HepG2 (cell line): Measurements from ENCODE around the gene METTL15. TPM values are rescaled to one million over a fixed set of nuclear protein-coding genes. Genes with fewer than 3 reads are reported as not detected.

Experiments
- ATAC-seq: fragments of 200-7000 bp; cut with Tn5 transposase; 3 replicates; pipeline ENCODE4 v1.9.1; 2020; ENCODE audit warnings: mild to moderate bottlenecking, moderate library complexity
- BruUV-seq: library from RNA; stranded (reverse); fragments of 400-500 nt; replicated peaks from 2 replicates; lab custom pipeline; 2021; lab: Mats Ljungman, UMichigan
- CTCF ChIA-PET: fragments of 300-600 bp; formaldehyde crosslinking; extraction: SDS; loops from one replicate; lab custom pipeline; 2021; ENCODE audit warnings: low total read pairs, inconsistent platforms, low intra/inter-chr PET ratio; lab: Yijun Ruan, JAX
- POLR2A ChIA-PET: fragments of 350-600 bp; sonication (Branson Sonifier 250); formaldehyde crosslinking; loops from one replicate; lab custom pipeline; 2020; ENCODE audit warnings: antibody characterized with exemption, inconsistent platforms; lab: Yijun Ruan, JAX
- DNase-seq: peaks from one replicate; pipeline ENCODE4 v3.0.0-alpha.2; 2015; ENCODE audit warnings: low spot score
- FAIRE-seq: peaks from 3 replicates; lab custom pipeline; 2011; peaks lifted over from hg19 to GRCh38; lab: Jason Lieb, UNC
- H2AFZ ChIP-seq: one replicate; pipeline ENCODE4 v1.6.1; 2011; ENCODE audit warnings: low read length, inconsistent platforms
- H3K27ac ChIP-seq: fragments of 300-600 bp; 3 replicates; pipeline ENCODE4 v1.8.0; 2011; ENCODE audit warnings: mixed run types, mild to moderate bottlenecking, mixed read lengths, low read length, inconsistent platforms; ENCODE audit not compliant: insufficient read depth; ENCODE audit errors: extremely low read length
- H3K27me3 ChIP-seq, 2 experiments: fragments of 200-600 bp in 1 of 2; 2 replicates in 1 of 2; 3 replicates in 1 of 2; pipeline versions ENCODE4 v1.6.0 to v1.8.0; 2011; ENCODE audit warnings: low read length in 2 of 2, mild to moderate bottlenecking in 2 of 2, moderate library complexity in 2 of 2, inconsistent platforms in 1 of 2; ENCODE audit not compliant: insufficient read depth in 2 of 2, control insufficient read depth in 1 of 2
- H3K36me3 ChIP-seq, 2 experiments: fragments of 200-600 bp in 1 of 2; replicated peaks in 1 of 2; 2 replicates in 1 of 2; 3 replicates in 1 of 2; pipeline versions ENCODE4 v1.5.1 to v1.8.0; 2011; ENCODE audit warnings: low read length in 2 of 2, inconsistent platforms in 1 of 2; ENCODE audit not compliant: insufficient read depth in 2 of 2, control insufficient read depth in 1 of 2
- H3K4me1 ChIP-seq: 2 replicates; pipeline ENCODE4 v1.5.1; 2012; ENCODE audit warnings: low read length, inconsistent platforms; ENCODE audit not compliant: insufficient read depth
- H3K4me2 ChIP-seq: 2 replicates; pipeline ENCODE4 v1.6.0; 2011; ENCODE audit warnings: low read depth, low read length, inconsistent platforms
- H3K4me3 ChIP-seq, 3 experiments: fragments of 200-600 bp in 1 of 3; sonication (generic), shearing (Covaris generic) in 1 of 3; replicated peaks in 1 of 3; 2 replicates each; pipeline ENCODE4 v1.5.1; 2011 to 2016; ENCODE audit warnings: low read length in 3 of 3, inconsistent platforms in 2 of 3, low read depth in 2 of 3, mild to moderate bottlenecking in 2 of 3, control low read depth in 1 of 3, mixed read lengths in 1 of 3; ENCODE audit not compliant: insufficient read depth in 1 of 3
- H3K79me2 ChIP-seq: one replicate; pipeline ENCODE4 v1.6.1; 2011; ENCODE audit warnings: low read length, inconsistent platforms; ENCODE audit not compliant: insufficient read depth
- H3K9ac ChIP-seq: 2 replicates; pipeline ENCODE4 v1.6.0; 2011; ENCODE audit warnings: mild to moderate bottlenecking, low read depth, low read length, inconsistent platforms; ENCODE audit not compliant: insufficient read depth
- H3K9me3 ChIP-seq: 2 replicates; pipeline ENCODE4 v1.5.1; 2012; ENCODE audit warnings: mild to moderate bottlenecking, low read length
- H4K20me1 ChIP-seq: 2 replicates; pipeline ENCODE4 v1.6.0; 2011; ENCODE audit warnings: inconsistent platforms, mild to moderate bottlenecking, low read length, moderate library complexity; ENCODE audit not compliant: insufficient read depth
- CCDC6 ChIP-seq: sonication (generic); formaldehyde crosslinking; IDR thresholded peaks from 2 replicates; pipeline ENCODE4 v1.8.1; 2022; ENCODE audit warnings: mild to moderate bottlenecking, missing genetic modification reagents, moderate library complexity
- DPF2 ChIP-seq: sonication (generic); formaldehyde crosslinking; IDR thresholded peaks from 2 replicates; pipeline ENCODE4 v1.4.0; 2020; ENCODE audit warnings: mild to moderate bottlenecking, low read depth, missing genetic modification reagents, borderline replicate concordance
- EED ChIP-seq: sonication (generic); formaldehyde crosslinking; IDR thresholded peaks from 2 replicates; pipeline ENCODE4 v1.5.0; 2020; ENCODE audit warnings: mild to moderate bottlenecking, missing genetic modification reagents
- FOXP4 ChIP-seq: sonication (generic); formaldehyde crosslinking; IDR thresholded peaks from 2 replicates; pipeline ENCODE4 v1.4.0; 2020; ENCODE audit warnings: missing genetic modification reagents
- MTF1 ChIP-seq: sonication (generic); formaldehyde crosslinking; IDR thresholded peaks from 2 replicates; pipeline ENCODE4 v1.5.0; 2020; ENCODE audit warnings: missing genetic modification reagents
- REXO4 ChIP-seq: sonication (generic); formaldehyde crosslinking; IDR thresholded peaks from 2 replicates; pipeline ENCODE4 v1.8.0; 2022; ENCODE audit warnings: missing genetic modification reagents, mild to moderate bottlenecking, borderline replicate concordance
- SRY ChIP-seq: sonication (generic); formaldehyde crosslinking; IDR thresholded peaks from 2 replicates; pipeline ENCODE4 v1.8.0; 2022; ENCODE audit warnings: mild to moderate bottlenecking, missing genetic modification reagents
- TBL1XR1 ChIP-seq: fragments of 150-350 bp; IDR thresholded peaks from 2 replicates; pipeline ENCODE4 v1.6.1; 2014; ENCODE audit warnings: borderline replicate concordance, low read length; ENCODE audit not compliant: partially characterized antibody
- YEATS2 ChIP-seq: sonication (generic); formaldehyde crosslinking; IDR thresholded peaks from 2 replicates; pipeline ENCODE4 v1.4.0; 2020; ENCODE audit warnings: missing genetic modification reagents, borderline replicate concordance
- ZBTB1 ChIP-seq: sonication (generic); formaldehyde crosslinking; IDR thresholded peaks from 2 replicates; pipeline ENCODE4 v1.4.0; 2020; ENCODE audit warnings: missing genetic modification reagents, borderline replicate concordance
- ZNF878 ChIP-seq: sonication (generic); formaldehyde crosslinking; IDR thresholded peaks from 2 replicates; pipeline ENCODE4 v1.8.1; 2023; ENCODE audit warnings: mild to moderate bottlenecking, missing genetic modification reagents, moderate library complexity
- ZSCAN5A ChIP-seq: sonication (generic); formaldehyde crosslinking; IDR thresholded peaks from 2 replicates; pipeline ENCODE4 v1.8.0; 2022; ENCODE audit warnings: mild to moderate bottlenecking, missing genetic modification reagents, borderline replicate concordance
- WGBS: methylation state at CpG from one replicate; pipeline ENCODE4 v1.1.6; 2017; ENCODE audit warnings: low lambda C conversion rate; 5-methylcytosine and 5-hydroxymethylcytosine counted together
- in situ Hi-C: cut with HindIII; loops from 2 replicates; pipeline ENCODE4 v1.10.0; 2017; ENCODE audit warnings: low pct_unique_long_range_greater_than_20kb; ENCODE audit not compliant: extremely low pct_ligation_motif_present
- intact Hi-C: fragments of 100-400 bp; cut with micrococcal nuclease; formaldehyde crosslinking; loops from one replicate; pipeline ENCODE4 v1.10.0; 2022; ENCODE audit not compliant: unreplicated experiment
- polyA plus RNA-seq, 8 experiments: library from polyadenylated mRNA; depleted of rRNA in 3 of 8; stranded (reverse) in 7 of 8; unstranded in 1 of 8; fragments of >200 nt; fragmentation: Illumina TruSeq in 4 of 8; extraction: Trizol in 4 of 8; gene quantifications; 2 replicates each; pipeline versions ENCODE4 v1.2.1 to v1.2.3, GENCODE V29; 2011 to 2016; ENCODE audit warnings: low read depth in 4 of 8, missing spikeins in 1 of 8, mixed read lengths in 1 of 8; ENCODE audit not compliant: insufficient read depth in 1 of 8
- total RNA-seq, 5 experiments: library from RNA; depleted of rRNA; stranded (reverse); fragments of >200 nt; fragmentation: Illumina TruSeq; extraction: Trizol; gene quantifications; 2 replicates each; pipeline ENCODE4 v1.2.3, GENCODE V29; 2016; ENCODE audit warnings: low read depth in 1 of 5
- TF ChIP-seq, protein P1 (sequence below): sonication (generic); formaldehyde crosslinking; IDR thresholded peaks from 2 replicates; pipeline ENCODE4 v1.8.0; 2022; ENCODE audit warnings: missing genetic modification reagents, low read depth, mild to moderate bottlenecking, borderline replicate concordance
- TF ChIP-seq, protein P2 (sequence below): sonication (generic); formaldehyde crosslinking; IDR thresholded peaks from 2 replicates; pipeline ENCODE4 v1.5.1; 2020; ENCODE audit warnings: mild to moderate bottlenecking, missing genetic modification reagents, borderline replicate concordance
- TF ChIP-seq, protein P3 (sequence below): sonication (generic); formaldehyde crosslinking; IDR thresholded peaks from 2 replicates; pipeline ENCODE4 v1.4.0; 2020; ENCODE audit warnings: mild to moderate bottlenecking, missing genetic modification reagents

The METTL15 gene
- total and polyA plus RNA-seq, 2 of the 13 experiments (the other 11 are each of a cell fraction or from before 2014, with no cell fraction given), result 6.5 to 14.0 TPM

DNA sequence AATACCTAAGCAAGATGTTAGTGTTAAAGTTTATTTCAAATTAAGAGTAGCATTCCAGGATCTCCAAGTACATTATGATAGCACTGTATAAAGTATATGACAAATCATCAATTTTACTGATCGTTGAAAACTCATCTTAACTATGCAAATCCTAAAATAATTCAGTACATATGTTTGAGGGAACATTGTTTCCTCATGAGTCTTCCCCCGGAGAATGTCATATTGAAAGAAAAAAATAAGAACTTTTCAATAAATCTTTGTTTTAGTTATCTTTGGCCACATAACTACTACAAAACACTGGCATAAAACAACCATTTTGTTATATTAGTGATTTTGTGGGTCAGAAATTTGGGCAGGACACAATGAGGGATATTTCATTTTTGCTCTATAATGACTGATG lies 135.4 kb downstream of the METTL15 start:
- Histone ChIP-seq H3K4me1 (no peaks in the 10 kb centered on the region), H4K20me1 (no peaks in the 10 kb centered on the region), H3K36me3 (no peaks in the 10 kb centered on the region), H3K9me3 (no peaks in the 10 kb centered on the region), H2AFZ (no peak overlapping the region), H3K27ac (no peak overlapping the region), H3K27me3 (no peaks in the 10 kb centered on the region), H3K9ac (no peak overlapping the region), H3K4me3 (no peak overlapping the region), H3K4me2 (no peak overlapping the region), H3K79me2 (no peaks in the 10 kb centered on the region)
- DNase-seq (no peak), FAIRE-seq (no peak), ATAC-seq (no peak)
- in situ Hi-C loops (no loop called here), intact Hi-C loops (no loop called here)
- BruUV-seq, result no TSS peak
- ChIA-PET CTCF (no interaction called here), POLR2A (no interaction called here)
- WGBS, result 95% methylated on average over 2 of the region's 2 CpGs
- TF ChIP-seq ZNF878 (CRISPR knock-in tag), result no peak
- TF ChIP-seq, protein P1, sequence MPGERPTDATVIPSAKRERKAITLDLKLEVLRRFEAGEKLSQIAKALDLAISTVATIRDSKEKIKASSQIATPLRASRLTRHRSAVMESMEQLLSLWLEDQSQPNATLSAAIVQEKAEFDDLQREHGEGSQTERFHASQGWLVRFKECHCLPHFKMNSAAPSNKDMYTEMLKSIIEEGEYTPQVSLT (CRISPR knock-in tag), result no peak
- no peak for TF ChIP-seq YEATS2 (CRISPR knock-in tag)
- TF ChIP-seq, protein P2, sequence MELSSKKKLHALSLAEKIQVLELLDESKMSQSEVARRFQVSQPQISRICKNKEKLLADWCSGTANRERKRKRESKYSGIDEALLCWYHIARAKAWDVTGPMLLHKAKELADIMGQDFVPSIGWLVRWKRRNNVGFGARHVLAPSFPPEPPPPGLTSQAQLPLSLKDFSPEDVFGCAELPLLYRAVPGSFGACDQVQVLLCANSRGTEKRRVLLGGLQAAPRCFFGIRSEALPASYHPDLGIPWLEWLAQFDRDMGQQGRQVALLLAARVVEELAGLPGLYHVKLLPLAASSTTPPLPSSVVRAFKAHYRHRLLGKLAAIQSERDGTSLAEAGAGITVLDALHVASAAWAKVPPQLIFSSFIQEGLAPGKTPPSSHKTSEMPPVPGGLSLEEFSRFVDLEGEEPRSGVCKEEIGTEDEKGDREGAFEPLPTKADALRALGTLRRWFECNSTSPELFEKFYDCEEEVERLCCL (CRISPR knock-in tag), result no peak
- no peak for TF ChIP-seq DPF2 (CRISPR knock-in tag)
- no peak for TF ChIP-seq EED (CRISPR knock-in tag)
- no peak for TF ChIP-seq CCDC6 (CRISPR knock-in tag)
- no peak for TF ChIP-seq MTF1 (CRISPR knock-in tag)
- no peak for TF ChIP-seq REXO4
- TF ChIP-seq ZSCAN5A (CRISPR knock-in tag), result no peak
- TF ChIP-seq FOXP4 (CRISPR knock-in tag), result no peak
- TF ChIP-seq TBL1XR1, result no peak
- TF ChIP-seq ZBTB1 (CRISPR knock-in tag), result no peak
- TF ChIP-seq, protein P3, sequence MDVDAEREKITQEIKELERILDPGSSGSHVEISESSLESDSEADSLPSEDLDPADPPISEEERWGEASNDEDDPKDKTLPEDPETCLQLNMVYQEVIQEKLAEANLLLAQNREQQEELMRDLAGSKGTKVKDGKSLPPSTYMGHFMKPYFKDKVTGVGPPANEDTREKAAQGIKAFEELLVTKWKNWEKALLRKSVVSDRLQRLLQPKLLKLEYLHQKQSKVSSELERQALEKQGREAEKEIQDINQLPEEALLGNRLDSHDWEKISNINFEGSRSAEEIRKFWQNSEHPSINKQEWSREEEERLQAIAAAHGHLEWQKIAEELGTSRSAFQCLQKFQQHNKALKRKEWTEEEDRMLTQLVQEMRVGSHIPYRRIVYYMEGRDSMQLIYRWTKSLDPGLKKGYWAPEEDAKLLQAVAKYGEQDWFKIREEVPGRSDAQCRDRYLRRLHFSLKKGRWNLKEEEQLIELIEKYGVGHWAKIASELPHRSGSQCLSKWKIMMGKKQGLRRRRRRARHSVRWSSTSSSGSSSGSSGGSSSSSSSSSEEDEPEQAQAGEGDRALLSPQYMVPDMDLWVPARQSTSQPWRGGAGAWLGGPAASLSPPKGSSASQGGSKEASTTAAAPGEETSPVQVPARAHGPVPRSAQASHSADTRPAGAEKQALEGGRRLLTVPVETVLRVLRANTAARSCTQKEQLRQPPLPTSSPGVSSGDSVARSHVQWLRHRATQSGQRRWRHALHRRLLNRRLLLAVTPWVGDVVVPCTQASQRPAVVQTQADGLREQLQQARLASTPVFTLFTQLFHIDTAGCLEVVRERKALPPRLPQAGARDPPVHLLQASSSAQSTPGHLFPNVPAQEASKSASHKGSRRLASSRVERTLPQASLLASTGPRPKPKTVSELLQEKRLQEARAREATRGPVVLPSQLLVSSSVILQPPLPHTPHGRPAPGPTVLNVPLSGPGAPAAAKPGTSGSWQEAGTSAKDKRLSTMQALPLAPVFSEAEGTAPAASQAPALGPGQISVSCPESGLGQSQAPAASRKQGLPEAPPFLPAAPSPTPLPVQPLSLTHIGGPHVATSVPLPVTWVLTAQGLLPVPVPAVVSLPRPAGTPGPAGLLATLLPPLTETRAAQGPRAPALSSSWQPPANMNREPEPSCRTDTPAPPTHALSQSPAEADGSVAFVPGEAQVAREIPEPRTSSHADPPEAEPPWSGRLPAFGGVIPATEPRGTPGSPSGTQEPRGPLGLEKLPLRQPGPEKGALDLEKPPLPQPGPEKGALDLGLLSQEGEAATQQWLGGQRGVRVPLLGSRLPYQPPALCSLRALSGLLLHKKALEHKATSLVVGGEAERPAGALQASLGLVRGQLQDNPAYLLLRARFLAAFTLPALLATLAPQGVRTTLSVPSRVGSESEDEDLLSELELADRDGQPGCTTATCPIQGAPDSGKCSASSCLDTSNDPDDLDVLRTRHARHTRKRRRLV, result no peak
- TF ChIP-seq SRY (CRISPR knock-in tag), result no peak
